ENCODE results near the gene CDH4. TPM values are rescaled to one million over a fixed set of nuclear protein-coding genes. Genes with fewer than 3 reads are reported as not detected.
"Not testable (repeated sequence)": the region's sequence is repeated elsewhere in the genome, so short reads cannot be mapped to it uniquely, and the experiment has no call there.

CDH4 gene
- total RNA-seq, 1 donor from 2014 or later: 0.08 TPM

GRCh38 chr20:61850457-61850856, 598.4 kb downstream of the CDH4 start:
- ATAC-seq (no peak), DNase-seq (ENCODE audit: missing footprints) (peak; percentile 33)
- intact Hi-C loops (cut with DNase I): no loop called here

GRCh38 chr20:61850926-61851900, 599.2 kb downstream of the CDH4 start:
- ATAC-seq (no peak), DNase-seq (ENCODE audit: missing footprints) (peak; percentile 50)
- intact Hi-C loops (cut with DNase I): no loop called here

- DNase-seq (ENCODE audit: missing footprints): peak; percentile 61
- no peak for ATAC-seq
Measured at GRCh38 chr20:61852268-61853072, 600.4 kb downstream of the CDH4 start.

GRCh38 chr20:61853073-61854005, 601.3 kb downstream of the CDH4 start:
- DNase-seq (ENCODE audit: missing footprints) (peak; percentile 64), ATAC-seq (no peak)
- intact Hi-C loops (cut with DNase I): no loop called here

More at GRCh38 chr20:61852268-61853072, 600.4 kb downstream of the CDH4 start:
- intact Hi-C loops (cut with DNase I): no loop called here

GRCh38 chr20:61854538-61854937, 602.5 kb downstream of the CDH4 start:
- ATAC-seq; DNase-seq (ENCODE audit: missing footprints); intact Hi-C loops (cut with DNase I): not testable (repeated sequence)

- no peak for ATAC-seq
- DNase-seq (ENCODE audit: missing footprints): peak; percentile 32
Measured at GRCh38 chr20:61855286-61855685, 603.2 kb downstream of the CDH4 start.

GRCh38 chr20:61856626-61857413, 604.8 kb downstream of the CDH4 start:
- ATAC-seq (no peak), DNase-seq (ENCODE audit: missing footprints) (peak; percentile 61)
- intact Hi-C loops (cut with DNase I): no loop called here

More at GRCh38 chr20:61855286-61855685, 603.2 kb downstream of the CDH4 start:
- intact Hi-C loops (cut with DNase I): no loop called here

- DNase-seq (ENCODE audit: missing footprints): no peak
- intact Hi-C loops (cut with DNase I): no loop called here
- ATAC-seq: no peak
Measured at GRCh38 chr20:61857414-61857775, 605.3 kb downstream of the CDH4 start.

GRCh38 chr20:61857884-61858283, 605.8 kb downstream of the CDH4 start:
- DNase-seq (ENCODE audit: missing footprints) (no peak), ATAC-seq (no peak)
- intact Hi-C loops (cut with DNase I): no loop called here

GRCh38 chr20:61859767-61860166, 607.7 kb downstream of the CDH4 start:
- ATAC-seq: no peak
- peak; percentile 17 for DNase-seq (ENCODE audit: missing footprints)
- intact Hi-C loops (cut with DNase I): no loop called here

- peak; percentile 26 for DNase-seq (ENCODE audit: missing footprints)
- ATAC-seq: no peak
- intact Hi-C loops (cut with DNase I): no loop called here
Measured at GRCh38 chr20:61860260-61860987, 608.4 kb downstream of the CDH4 start.

- DNase-seq (ENCODE audit: missing footprints) (peak; percentile 44), ATAC-seq (no peak)
- intact Hi-C loops (cut with DNase I): no loop called here
Measured at GRCh38 chr20:61861054-61861841, 609.2 kb downstream of the CDH4 start.

- intact Hi-C loops (cut with DNase I): no loop called here
- peak; percentile 58 for DNase-seq (ENCODE audit: missing footprints)
- ATAC-seq: no peak
Measured at GRCh38 chr20:61861858-61862257, 609.8 kb downstream of the CDH4 start.

GRCh38 chr20:61862881-61863280, 610.8 kb downstream of the CDH4 start:
- intact Hi-C loops (cut with DNase I): no loop called here
- DNase-seq (ENCODE audit: missing footprints) (no peak), ATAC-seq (no peak)

- DNase-seq (ENCODE audit: missing footprints) (peak; percentile 59), ATAC-seq (no peak)
- intact Hi-C loops (cut with DNase I): no loop called here
Measured at GRCh38 chr20:61864481-61864880, 612.4 kb downstream of the CDH4 start.

GRCh38 chr20:61865353-61865752, 613.3 kb downstream of the CDH4 start:
- intact Hi-C loops (cut with DNase I): no loop called here
- ATAC-seq: no peak
- DNase-seq (ENCODE audit: missing footprints): no peak

All from Right ventricle myocardium inferior (tissue), 1 donor.